HepG2 (cell line): ENCODE measurements around the gene VPS4A. TPM values are rescaled to one million over a fixed set of nuclear protein-coding genes. Genes with fewer than 3 reads are reported as not detected.
A peak's percentile ranks its signal among the peaks of the same experiment; 100 is the strongest.

Source experiments
- CHCHD3 ChIP-seq: sonication (generic); formaldehyde crosslinking; IDR thresholded peaks from 2 replicates; pipeline ENCODE4 v1.8.0; 2022; ENCODE audit warnings: mild to moderate bottlenecking, missing genetic modification reagents, moderate library complexity
- DNMT1 ChIP-seq: sonication (generic); formaldehyde crosslinking; IDR thresholded peaks from 2 replicates; pipeline ENCODE4 v1.5.1; 2020; ENCODE audit warnings: mild to moderate bottlenecking, missing genetic modification reagents
- JDP2 ChIP-seq: sonication (generic); formaldehyde crosslinking; IDR thresholded peaks from 2 replicates; pipeline ENCODE4 v1.8.1; 2022; ENCODE audit warnings: missing genetic modification reagents, borderline replicate concordance
- NBN ChIP-seq: fragments of 450-650 bp; conservative IDR thresholded peaks from 2 replicates; pipeline ENCODE4 v1.6.1; 2017
- PBX2 ChIP-seq: IDR thresholded peaks from 2 replicates; pipeline ENCODE4 v1.6.1; 2016; ENCODE audit warnings: control low read depth
- PRDM15 ChIP-seq: sonication (generic); formaldehyde crosslinking; IDR thresholded peaks from 2 replicates; pipeline ENCODE4 v1.4.0; 2020; ENCODE audit warnings: missing genetic modification reagents
- ZKSCAN5 ChIP-seq: sonication (generic); formaldehyde crosslinking; IDR thresholded peaks from 2 replicates; pipeline ENCODE4 v1.5.1; 2020; ENCODE audit warnings: mild to moderate bottlenecking, missing genetic modification reagents
- polyA plus RNA-seq, 8 experiments: library from polyadenylated mRNA; depleted of rRNA in 3 of 8; stranded (reverse) in 7 of 8; unstranded in 1 of 8; fragments of >200 nt; fragmentation: Illumina TruSeq in 4 of 8; extraction: Trizol in 4 of 8; gene quantifications; 2 replicates each; pipeline versions ENCODE4 v1.2.1 to v1.2.3, GENCODE V29; 2011 to 2016; ENCODE audit warnings: low read depth in 4 of 8, missing spikeins in 1 of 8, mixed read lengths in 1 of 8; ENCODE audit not compliant: insufficient read depth in 1 of 8
- total RNA-seq, 5 experiments: library from RNA; depleted of rRNA; stranded (reverse); fragments of >200 nt; fragmentation: Illumina TruSeq; extraction: Trizol; gene quantifications; 2 replicates each; pipeline ENCODE4 v1.2.3, GENCODE V29; 2016; ENCODE audit warnings: low read depth in 1 of 5

VPS4A gene
- total and polyA plus RNA-seq, 2 of the 13 experiments (the other 11 are each of a cell fraction or from before 2014, with no cell fraction given) = 13.2 to 27.9 TPM

- TF ChIP-seq PBX2 (CRISPR knock-in tag) (0 out of 2 replicates have a peak, but pooled peaks have one; percentile 13), CHCHD3 (CRISPR knock-in tag) (no peak), PRDM15 (no peak; the same call in 1 of the 2 replicates), ZKSCAN5 (CRISPR knock-in tag) (no peak), DNMT1 (CRISPR knock-in tag) (no peak), JDP2 (CRISPR knock-in tag) (no peak), NBN (no peak)
These were observed 610 bp downstream of the VPS4A start (continued) for GRCh38 chr16:69311533-69312387.
